Mesendoderm (in vitro differentiated cells): ENCODE data around the gene TMCC3.

Source experiments
- DNase-seq: peaks from one replicate; pipeline ENCODE4 v3.0.0; 2013
- H2AK5ac ChIP-seq: 2 replicates; pipeline ENCODE4 v1.6.1; 2013; ENCODE audit warnings: low read length, inconsistent platforms
- H2BK120ac ChIP-seq: 2 replicates; pipeline ENCODE4 v1.6.1; 2013; ENCODE audit warnings: low read depth, mild to moderate bottlenecking, low read length, moderate library complexity, mixed read lengths
- H2BK15ac ChIP-seq: replicated peaks from 2 replicates; pipeline ENCODE4 v1.6.1; 2013; ENCODE audit warnings: low read depth, mild to moderate bottlenecking, moderate library complexity
- H2BK5ac ChIP-seq: 2 replicates; pipeline ENCODE4 v1.6.1; 2013; ENCODE audit warnings: low read length, inconsistent platforms
- H3K18ac ChIP-seq: 2 replicates; pipeline ENCODE4 v1.6.1; 2013; ENCODE audit warnings: mild to moderate bottlenecking, low read length, mixed read lengths
- H3K23ac ChIP-seq: one replicate; pipeline ENCODE4 v1.6.1; 2013; ENCODE audit warnings: low read length
- H3K27ac ChIP-seq: 2 replicates; pipeline ENCODE4 v1.5.1; 2013; ENCODE audit warnings: low read depth, mild to moderate bottlenecking, inconsistent platforms, low read length, moderate library complexity
- H3K27me3 ChIP-seq: 2 replicates; pipeline ENCODE4 v1.6.1; 2013; ENCODE audit warnings: low read length, control low read depth, mild to moderate bottlenecking, inconsistent platforms; ENCODE audit not compliant: insufficient read depth, poor library complexity
- H3K36me3 ChIP-seq: 2 replicates; pipeline ENCODE4 v1.6.1; 2013; ENCODE audit warnings: low read length, inconsistent platforms; ENCODE audit not compliant: control insufficient read depth, insufficient read depth
- H3K4ac ChIP-seq: one replicate; pipeline ENCODE4 v1.6.1; 2013; ENCODE audit warnings: low read depth, mild to moderate bottlenecking, low read length, moderate library complexity
- H3K4me1 ChIP-seq: 2 replicates; pipeline ENCODE4 v1.6.1; 2013; ENCODE audit warnings: low read depth, low read length, inconsistent platforms; ENCODE audit not compliant: control insufficient read depth
- H3K4me2 ChIP-seq: 2 replicates; pipeline ENCODE4 v1.6.1; 2013; ENCODE audit warnings: low read length
- H3K4me3 ChIP-seq: 2 replicates; pipeline ENCODE4 v1.5.1; 2013; ENCODE audit warnings: mild to moderate bottlenecking, low read length
- H3K56ac ChIP-seq: one replicate; pipeline ENCODE4 v1.6.1; 2013; ENCODE audit warnings: low read length
- H3K79me1 ChIP-seq: 2 replicates; pipeline ENCODE4 v1.6.1; 2013; ENCODE audit warnings: low read length, inconsistent platforms
- H3K79me2 ChIP-seq: 2 replicates; pipeline ENCODE4 v1.6.1; 2013; ENCODE audit warnings: mild to moderate bottlenecking, low read length; ENCODE audit not compliant: control insufficient read depth, insufficient read depth
- H3K9ac ChIP-seq: 2 replicates; pipeline ENCODE4 v1.6.1; 2013; ENCODE audit warnings: low read length, inconsistent platforms
- H4K5ac ChIP-seq: one replicate; pipeline ENCODE4 v1.6.1; 2013; ENCODE audit warnings: low read length
- H4K8ac ChIP-seq: one replicate; pipeline ENCODE4 v1.6.1; 2013; ENCODE audit warnings: low read depth, mild to moderate bottlenecking, control low read depth, low read length, moderate library complexity
- WGBS: extraction: QIAGEN DNeasy Blood & Tissue Kit; methylation state at CpG from one replicate; pipeline ENCODE4 v1.1.7; 2013; ENCODE audit warnings: low lambda C conversion rate, missing lambda C conversion rate; ENCODE audit not compliant: insufficient coverage; ENCODE audit errors: extremely low coverage; 5-methylcytosine and 5-hydroxymethylcytosine counted together

TMCC3 gene

DNA sequence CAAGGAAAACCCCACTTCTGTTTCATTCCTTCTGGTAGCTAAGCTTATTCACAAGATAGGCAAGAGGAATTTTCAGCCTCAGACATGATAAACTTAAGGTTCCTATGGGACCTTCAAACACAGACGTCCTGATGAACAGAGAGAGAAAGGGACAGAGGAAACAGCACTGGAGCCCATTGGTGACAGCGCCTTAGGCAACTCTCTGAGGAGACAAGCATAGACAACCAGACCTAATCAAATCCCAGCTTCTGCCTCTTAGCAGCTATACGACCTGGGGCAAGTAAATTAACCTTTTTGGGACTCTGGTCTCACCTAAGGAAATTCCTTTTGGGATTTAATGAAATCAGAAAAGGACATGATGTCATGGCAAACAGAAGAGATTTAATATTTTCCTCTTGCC is 33.3 kb downstream of the TMCC3 start:
- Histone ChIP-seq H3K4me3 (no peak overlapping the region), H3K79me2 (no peaks in the 10 kb centered on the region), H3K18ac (no peak overlapping the region), H3K36me3 (no peaks in the 10 kb centered on the region), H4K8ac (no peak overlapping the region), H3K27ac (no peak overlapping the region), H4K5ac (no peak overlapping the region), H3K4me1 (peaks cover 17% of the 10 kb centered on the region), H3K9ac (no peak overlapping the region), H2BK15ac (no peak overlapping the region), H3K4ac (no peak overlapping the region), H3K27me3 (no peaks in the 10 kb centered on the region), H3K79me1 (no peaks in the 10 kb centered on the region), H3K4me2 (no peak overlapping the region), H2BK5ac (no peak overlapping the region), H3K23ac (no peak overlapping the region), H3K56ac (no peak overlapping the region), H2BK120ac (no peak overlapping the region), H2AK5ac (no peak overlapping the region)
- WGBS = no CpG with 5 or more reads among the region's 3 CpGs
- DNase-seq = peak; percentile 44

DNA sequence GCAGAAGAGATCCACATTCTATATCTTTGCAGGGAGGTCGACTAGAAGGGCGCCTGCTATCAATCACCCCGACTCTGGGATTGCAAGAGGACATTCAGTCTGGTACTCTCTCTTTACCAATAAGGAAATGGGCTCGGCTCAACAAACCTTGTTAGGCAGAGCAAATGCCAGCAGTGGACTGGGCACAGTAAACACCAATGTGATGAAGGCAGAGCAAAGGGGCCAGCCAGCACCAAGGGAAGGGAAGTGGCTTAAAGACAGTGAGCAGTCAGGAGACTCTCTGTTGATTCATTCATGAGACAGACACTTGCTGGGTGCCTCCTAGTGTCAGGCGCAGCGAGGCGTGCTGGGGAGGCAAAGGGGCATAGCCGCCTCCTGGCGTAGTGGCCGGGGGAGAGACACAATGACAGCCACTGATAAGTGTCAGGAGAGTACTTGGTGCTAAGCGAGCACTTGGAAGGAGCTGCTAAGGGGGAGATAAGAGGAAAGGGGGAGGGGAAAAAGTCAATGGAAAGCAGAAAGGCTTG is 34.1 kb downstream of the TMCC3 start:
- Histone ChIP-seq H3K18ac (no peak overlapping the region), H2BK5ac (peak overlapping the region; percentile 35), H3K9ac (no peak overlapping the region), H3K27me3 (no peaks in the 10 kb centered on the region), H3K4me3 (no peak overlapping the region), H4K5ac (no peak overlapping the region), H3K23ac (no peak overlapping the region), H3K79me2 (no peaks in the 10 kb centered on the region), H3K27ac (no peak overlapping the region), H2BK120ac (no peak overlapping the region), H2AK5ac (no peak overlapping the region), H3K4me1 (peaks cover 17% of the 10 kb centered on the region), H3K4ac (no peak overlapping the region), H4K8ac (no peak overlapping the region), H2BK15ac (no peak overlapping the region), H3K56ac (peak overlapping the region; percentile 37), H3K79me1 (no peaks in the 10 kb centered on the region), H3K36me3 (no peaks in the 10 kb centered on the region), H3K4me2 (no peak overlapping the region)
- peak; percentile 82 for DNase-seq
- no CpG with 5 or more reads among the region's 11 CpGs for WGBS

- Histone ChIP-seq H3K79me2 (no peaks in the 10 kb centered on the region), H2BK5ac (no peak overlapping the region), H3K9ac (no peak overlapping the region), H3K18ac (no peak overlapping the region), H4K5ac (no peak overlapping the region), H2BK120ac (no peak overlapping the region), H2BK15ac (no peak overlapping the region), H2AK5ac (no peak overlapping the region), H3K4ac (no peak overlapping the region), H4K8ac (no peak overlapping the region), H3K27ac (peak overlapping the region; percentile 55), H3K4me1 (peaks cover 17% of the 10 kb centered on the region), H3K23ac (no peak overlapping the region), H3K4me3 (no peak overlapping the region), H3K36me3 (no peaks in the 10 kb centered on the region), H3K27me3 (no peaks in the 10 kb centered on the region), H3K79me1 (no peaks in the 10 kb centered on the region), H3K4me2 (no peak overlapping the region), H3K56ac (peak overlapping the region; percentile 40)
- no CpG with 5 or more reads among the region's 14 CpGs for WGBS
- DNase-seq = peak; percentile 55
Observed at GRCh38 chr12:94615260-94616181, 34.8 kb downstream of the TMCC3 start.

DNA sequence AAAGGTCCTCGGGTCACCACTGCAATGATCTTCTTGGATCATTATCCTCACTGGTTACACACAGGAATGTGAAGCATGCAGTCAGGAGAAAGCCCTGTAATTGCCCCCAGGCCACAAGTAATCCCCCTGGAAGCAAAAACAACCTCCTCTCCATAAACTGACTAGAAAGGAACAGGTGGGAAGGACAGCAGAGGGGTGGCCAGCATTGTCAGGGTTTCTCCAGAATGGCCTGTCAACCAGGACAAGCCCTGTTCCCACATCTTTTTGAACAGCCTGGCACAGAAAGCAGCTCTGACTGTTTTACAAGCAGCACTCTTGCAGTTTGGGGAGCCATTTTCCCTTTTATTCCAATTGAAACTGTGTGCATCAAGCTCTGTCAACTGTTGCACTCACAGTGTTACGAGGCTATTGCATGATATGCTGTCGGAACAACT is 36.1 kb downstream of the TMCC3 start:
- H3K4me1 ChIP-seq = peaks cover 17% of the 10 kb centered on the region
- H3K79me1 ChIP-seq = no peaks in the 10 kb centered on the region
- no peak overlapping the region for H2BK15ac ChIP-seq
- no peaks in the 10 kb centered on the region for H3K36me3 ChIP-seq
- no peak overlapping the region for H2BK120ac ChIP-seq
- H3K4me3 ChIP-seq = no peak overlapping the region
- H3K27ac ChIP-seq = no peak overlapping the region
- H4K5ac ChIP-seq = no peak overlapping the region
- peak; percentile 95 for DNase-seq
- no peaks in the 10 kb centered on the region for H3K27me3 ChIP-seq
- no CpG with 5 or more reads among the region's 3 CpGs for WGBS
- H3K4ac ChIP-seq = no peak overlapping the region
- H3K4me2 ChIP-seq = no peak overlapping the region
- no peak overlapping the region for H3K23ac ChIP-seq
- H3K18ac ChIP-seq = no peak overlapping the region
- H4K8ac ChIP-seq = no peak overlapping the region
- no peaks in the 10 kb centered on the region for H3K79me2 ChIP-seq
- H2BK5ac ChIP-seq = no peak overlapping the region
- H2AK5ac ChIP-seq = no peak overlapping the region
- no peak overlapping the region for H3K56ac ChIP-seq
- H3K9ac ChIP-seq = no peak overlapping the region

DNA sequence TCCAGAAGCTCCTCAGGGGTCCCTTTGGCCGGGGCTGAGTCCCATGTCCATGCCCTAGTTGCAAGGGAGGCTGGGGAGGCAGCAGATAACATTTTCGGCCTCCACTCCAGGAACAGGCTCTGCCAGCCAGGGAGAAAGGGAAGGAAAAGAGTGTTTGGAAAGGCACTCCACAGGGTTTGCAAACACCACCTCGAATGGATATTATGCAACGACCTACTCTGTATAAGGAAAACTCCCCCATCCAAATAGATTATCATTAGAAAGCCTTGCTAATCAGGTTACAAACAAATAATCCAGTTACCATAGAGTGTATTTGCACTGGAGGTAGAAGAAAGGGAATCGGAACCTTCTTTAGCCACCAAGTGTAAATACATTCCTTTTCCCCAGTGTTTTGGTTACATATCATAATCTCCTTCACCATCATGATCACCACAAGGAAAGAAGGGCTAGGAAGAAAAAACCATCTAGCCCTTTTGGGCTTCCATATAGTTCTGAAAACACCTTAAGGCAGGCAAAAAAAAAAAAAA is 40.4 kb downstream of the TMCC3 start:
- Histone ChIP-seq H3K27me3 (no peaks in the 10 kb centered on the region), H3K23ac (no peak overlapping the region), H2BK15ac (no peak overlapping the region), H2AK5ac (no peak overlapping the region), H3K79me1 (no peaks in the 10 kb centered on the region), H3K18ac (no peak overlapping the region), H3K4me1 (peaks cover 2% of the 10 kb centered on the region), H3K9ac (no peak overlapping the region), H3K36me3 (no peaks in the 10 kb centered on the region), H3K56ac (no peak overlapping the region), H4K8ac (no peak overlapping the region), H2BK120ac (no peak overlapping the region), H3K4me3 (no peak overlapping the region), H3K4me2 (no peak overlapping the region), H4K5ac (no peak overlapping the region), H3K79me2 (no peaks in the 10 kb centered on the region), H3K4ac (no peak overlapping the region), H2BK5ac (no peak overlapping the region), H3K27ac (no peak overlapping the region)
- WGBS = no CpG with 5 or more reads among the region's 5 CpGs
- DNase-seq = no peak
